ENCODE measurements around the gene ULK1.
A peak's percentile ranks its signal among the peaks of the same experiment; 100 is the strongest.

ULK1 gene

DNA sequence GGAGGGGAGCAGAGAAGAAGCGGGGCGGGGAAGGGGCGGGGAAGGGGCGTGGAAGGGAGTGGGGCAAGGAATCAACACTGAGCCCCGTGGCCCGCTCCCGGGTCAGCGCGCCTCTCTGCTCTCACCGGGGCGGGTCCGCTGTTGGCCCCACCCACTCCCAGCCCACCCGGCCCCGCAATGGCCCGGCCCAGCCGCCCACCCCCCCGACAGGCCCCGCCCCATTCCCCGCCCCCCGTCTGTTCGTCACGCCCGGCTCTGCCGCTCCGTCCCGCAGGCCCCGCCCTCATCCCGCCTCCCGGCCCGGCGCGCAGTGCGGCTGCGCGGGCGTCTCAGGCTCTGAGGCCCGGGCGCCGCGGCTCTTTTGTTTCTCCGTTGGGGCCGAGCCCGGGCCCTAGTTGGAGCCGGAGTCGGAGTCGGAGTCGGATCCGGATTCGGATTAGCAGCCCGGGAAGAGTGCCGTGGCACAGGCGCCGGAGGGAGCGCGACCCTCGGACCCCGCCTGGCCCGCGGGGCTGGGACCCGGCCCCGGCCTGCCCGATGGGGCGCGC lies at the start of gene ULK1:
Gene ULK1, plus strand, starts transcription at position 310 of the 548 bp plus-strand sequence. CDS start 380 bp downstream, outside the sequence.
- DNase-seq = peak; percentile 90

- DNase-seq = no peak
Observed at GRCh38 chr12:131844656-131845055, 49.8 kb upstream of the ULK1 start.

- DNase-seq = no peak
Observed at GRCh38 chr12:131845121-131845520, 49.3 kb upstream of the ULK1 start.

DNA sequence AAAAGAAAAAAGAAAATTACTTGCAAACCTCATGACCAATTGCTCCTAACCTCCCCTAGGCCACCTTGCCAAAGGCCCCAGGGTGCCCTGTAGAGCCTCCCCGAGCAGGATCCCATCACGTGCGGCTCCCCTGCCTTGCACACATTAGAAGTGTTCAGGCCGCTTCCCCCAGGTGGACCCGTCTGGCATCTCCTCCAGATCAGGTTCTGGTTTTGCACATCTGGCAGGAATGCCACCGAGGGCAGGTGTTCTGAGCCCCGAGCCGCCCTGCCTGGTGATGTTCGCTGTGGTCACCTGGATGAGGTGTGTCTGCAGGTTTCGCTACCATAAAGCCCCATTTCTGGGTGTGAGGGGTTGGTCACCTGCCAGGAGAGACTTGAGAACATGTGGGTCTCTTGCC lies 47.0 kb upstream of the ULK1 start:
- no peak for DNase-seq

DNA sequence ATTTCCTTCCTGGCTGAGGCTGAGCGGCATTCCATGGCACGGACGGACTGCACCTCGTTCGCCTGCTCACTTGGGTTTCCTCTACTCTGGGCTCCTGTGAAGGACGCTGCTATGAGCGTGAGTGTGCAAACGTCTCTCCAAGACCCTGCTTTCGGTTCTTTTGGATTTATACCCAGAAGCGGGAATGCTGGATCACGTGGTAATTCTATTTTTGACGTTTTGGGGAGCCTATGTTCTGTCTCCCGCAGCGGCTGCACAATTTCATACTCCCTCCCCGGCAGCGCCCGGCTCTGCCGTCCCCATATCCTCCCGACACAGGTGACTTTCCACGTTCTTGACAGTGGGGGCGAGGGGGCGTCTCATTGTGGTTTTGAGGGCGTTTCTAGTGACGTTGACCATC lies 45.7 kb upstream of the ULK1 start:
- no peak for DNase-seq

- DNase-seq = no peak
Observed at GRCh38 chr12:131849700-131850553, 44.5 kb upstream of the ULK1 start.

- peak; percentile 41 for DNase-seq
Observed at GRCh38 chr12:131850856-131851559, 43.4 kb upstream of the ULK1 start.

DNA sequence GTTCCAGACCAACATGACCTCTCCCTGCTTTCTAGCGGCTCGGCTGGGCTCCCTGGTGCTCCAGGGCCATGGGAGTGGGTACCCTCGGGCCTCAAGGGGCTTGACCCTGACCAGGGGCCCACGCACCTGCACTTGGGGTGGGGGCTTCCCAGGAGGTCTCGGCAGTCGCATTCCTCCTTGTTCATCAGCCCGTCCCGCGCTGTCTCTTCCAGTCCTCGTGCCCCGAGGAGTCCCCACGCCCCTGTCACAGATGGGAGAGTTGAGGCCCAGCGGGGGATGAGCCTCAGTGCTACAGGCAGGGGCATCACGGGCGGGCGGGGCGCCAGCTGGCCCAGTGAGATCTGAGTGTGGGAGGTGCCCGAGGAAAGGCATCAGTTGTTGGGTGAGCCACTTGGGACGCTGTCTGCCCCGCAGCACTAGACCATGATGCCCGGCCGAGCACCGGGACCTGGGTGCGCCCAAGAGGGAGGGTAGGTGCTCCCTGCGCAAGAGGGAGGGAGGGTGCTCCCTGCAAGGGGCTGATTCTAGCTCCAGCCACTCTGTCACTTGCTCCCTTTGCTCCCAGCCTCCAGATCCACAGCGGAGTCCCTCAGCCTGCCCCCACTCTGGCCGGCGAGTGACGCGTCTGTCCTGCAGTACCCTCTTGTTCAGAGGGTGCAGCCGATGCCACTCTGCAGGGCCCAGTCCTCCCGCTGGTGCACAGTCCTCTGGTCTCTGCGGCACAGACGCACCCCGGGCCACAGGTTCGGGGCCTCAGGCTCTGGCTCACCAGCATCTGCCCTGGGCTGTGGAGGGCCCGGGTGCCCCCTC lies 42.5 kb upstream of the ULK1 start:
- no peak for DNase-seq

GRCh38 chr12:131852551-131853299 lies 41.7 kb upstream of the ULK1 start:
- peak; percentile 45 for DNase-seq

GRCh38 chr12:131853832-131854797 lies 40.3 kb upstream of the ULK1 start:
- DNase-seq = no peak

DNA sequence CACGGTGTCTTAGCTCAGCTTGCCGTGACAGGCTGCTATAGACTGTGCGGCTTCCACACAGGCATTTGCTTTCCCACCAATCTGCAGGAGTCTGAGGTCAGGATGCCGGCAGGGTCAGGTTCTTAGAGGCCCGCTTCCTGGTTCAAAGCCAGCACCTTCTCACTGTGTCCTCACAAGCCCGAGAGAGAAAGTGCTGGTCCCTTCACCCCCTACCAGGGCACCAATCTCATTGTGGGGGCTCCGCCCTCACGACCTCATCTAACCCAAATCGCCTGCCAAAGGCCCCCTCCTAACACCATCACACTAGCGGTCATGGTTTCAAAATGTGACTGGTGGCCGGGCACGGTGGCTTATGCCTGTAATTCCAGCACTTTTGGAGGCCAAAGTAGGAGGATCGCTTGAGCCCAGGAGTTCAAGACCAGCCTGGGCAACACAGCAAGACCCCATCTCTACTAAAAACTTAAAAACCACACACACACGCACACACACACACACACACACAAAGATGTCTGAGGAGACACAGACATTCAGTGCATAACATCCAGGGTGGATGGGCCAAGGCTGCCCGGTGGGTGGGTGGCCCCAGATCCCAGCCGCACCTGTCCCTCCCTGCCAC lies 39.5 kb upstream of the ULK1 start:
- no peak for DNase-seq

DNA sequence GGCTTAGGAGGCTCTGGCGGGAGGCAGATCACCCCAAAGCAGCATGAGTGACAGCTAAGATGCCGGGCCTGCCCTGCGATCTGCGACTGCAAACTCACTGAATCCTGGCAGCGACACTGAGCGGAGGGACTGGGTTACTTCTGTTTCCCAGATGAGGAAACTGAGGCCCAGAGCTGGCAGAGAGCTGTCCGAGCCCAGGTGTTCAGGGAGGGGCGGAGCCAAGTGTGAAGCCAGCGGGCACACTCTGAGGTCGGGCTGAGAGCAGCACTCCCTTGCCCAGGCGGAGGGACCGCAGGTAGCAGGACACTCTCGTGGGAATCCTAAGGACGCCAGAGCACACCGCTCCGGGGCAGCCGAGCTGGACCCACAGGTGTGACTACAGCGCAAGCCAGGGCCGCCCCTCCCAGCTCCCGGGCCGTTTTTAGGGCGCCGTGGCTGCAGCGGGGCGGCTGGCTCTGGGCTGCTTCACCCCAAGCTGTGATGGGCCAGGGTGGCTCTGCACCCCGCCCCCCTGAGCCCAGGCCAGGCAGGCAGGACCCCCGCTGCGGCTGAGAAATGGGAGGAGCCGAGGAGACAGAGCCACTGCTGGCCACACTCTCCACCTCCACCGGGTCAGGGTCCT lies 38.8 kb upstream of the ULK1 start:
- DNase-seq = no peak

GRCh38 chr12:131856366-131857097 lies 37.9 kb upstream of the ULK1 start:
- no peak for DNase-seq

DNA sequence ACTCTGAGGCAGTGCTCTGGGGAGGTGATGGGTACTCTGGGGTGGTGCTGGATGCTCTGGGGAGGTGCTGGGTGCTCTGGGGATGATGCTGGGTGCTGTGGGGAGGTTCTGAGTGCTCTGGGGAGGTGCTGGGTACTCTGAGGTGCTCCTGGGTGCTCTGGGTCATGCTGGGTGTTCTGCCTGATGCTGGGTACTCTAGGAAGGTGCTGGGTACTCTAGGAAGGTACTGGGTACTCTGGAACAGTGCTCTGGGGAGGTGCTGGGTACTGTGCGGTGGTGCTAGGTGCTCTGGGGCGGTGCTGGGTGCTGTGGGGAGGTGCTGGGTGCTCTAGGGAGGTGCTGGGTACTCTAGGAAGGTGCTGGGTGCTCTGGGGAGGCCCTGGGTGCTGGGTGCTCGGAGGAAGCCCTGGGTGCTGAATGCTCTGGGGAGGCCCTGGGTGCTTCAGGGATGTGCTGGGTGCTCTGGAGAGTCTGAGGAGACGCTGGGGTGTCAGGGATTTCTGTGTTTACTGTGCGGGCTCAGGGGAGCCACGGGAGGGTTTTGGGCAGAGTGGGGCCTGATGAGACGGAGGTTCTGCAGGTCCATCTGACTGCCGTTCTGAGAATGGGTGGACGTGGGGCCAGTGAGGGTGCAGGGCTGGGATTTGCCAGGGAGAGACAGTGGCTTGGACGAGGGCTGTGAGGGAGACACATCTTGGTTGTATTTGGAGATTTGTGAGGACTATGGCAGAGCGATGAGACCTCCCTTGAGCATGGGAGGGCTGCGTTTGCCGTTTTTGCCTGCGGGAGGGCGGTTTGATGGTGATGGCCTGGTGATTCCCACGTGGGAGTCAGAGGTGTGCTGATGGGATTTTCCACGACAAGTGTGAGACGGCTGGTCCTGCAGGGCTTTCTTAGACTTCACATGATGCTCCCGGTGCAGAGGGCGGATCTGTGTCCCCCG lies 36.2 kb upstream of the ULK1 start:
- no peak for DNase-seq

- peak; percentile 45 for DNase-seq
Observed at GRCh38 chr12:131860472-131861260, 33.8 kb upstream of the ULK1 start.

GRCh38 chr12:131861261-131862083 lies 33.0 kb upstream of the ULK1 start:
- DNase-seq = no peak
